HepG2 (cell line): ENCODE results near the gene DDX23. TPM values are rescaled to one million over a fixed set of nuclear protein-coding genes. Genes with fewer than 3 reads are reported as not detected.

Experiments used
- ARID2 ChIP-seq: sonication (generic); formaldehyde crosslinking; IDR thresholded peaks from 2 replicates; pipeline ENCODE4 v1.8.1; 2022; ENCODE audit warnings: mild to moderate bottlenecking, missing genetic modification reagents, borderline replicate concordance
- CC2D1A ChIP-seq: sonication (generic); formaldehyde crosslinking; IDR thresholded peaks from 2 replicates; pipeline ENCODE4 v1.8.1; 2023; ENCODE audit warnings: mild to moderate bottlenecking, missing genetic modification reagents
- CEBPB ChIP-seq: IDR thresholded peaks from 2 replicates; pipeline ENCODE4 v1.6.1; 2011; ENCODE audit warnings: low read depth, low read length, improper control_type of control experiment, borderline replicate concordance
- CENPX ChIP-seq: sonication (generic); formaldehyde crosslinking; IDR thresholded peaks from 2 replicates; pipeline ENCODE4 v1.9.0; 2021; ENCODE audit warnings: mild to moderate bottlenecking, missing genetic modification reagents, moderate library complexity
- KDM5A ChIP-seq: fragments of 200-600 bp; sonication (generic); IDR thresholded peaks from 2 replicates; pipeline ENCODE4 v1.7.0; 2018; ENCODE audit warnings: antibody characterized with exemption, mild to moderate bottlenecking, low read length, borderline replicate concordance
- KDM6A ChIP-seq: IDR thresholded peaks from 2 replicates; pipeline ENCODE4 v1.6.1; 2016; ENCODE audit warnings: low read depth
- PCBP1 ChIP-seq: fragments of 200-400 bp; formaldehyde crosslinking; IDR thresholded peaks from 2 replicates; pipeline ENCODE4 v1.6.1; 2017; ENCODE audit warnings: mild to moderate bottlenecking, low read depth, low read length, borderline replicate concordance
- PHF21A ChIP-seq: sonication (generic); formaldehyde crosslinking; IDR thresholded peaks from 2 replicates; pipeline ENCODE4 v1.5.0; 2020; ENCODE audit warnings: mild to moderate bottlenecking, missing genetic modification reagents
- POLR2AphosphoS2 ChIP-seq: IDR thresholded peaks from 2 replicates; pipeline ENCODE4 v1.6.1; 2011; ENCODE audit warnings: low read depth, low read length, improper control_type of control experiment
- RBAK ChIP-seq: sonication (generic); formaldehyde crosslinking; IDR thresholded peaks from 2 replicates; pipeline ENCODE4 v1.5.1; 2020; ENCODE audit warnings: mild to moderate bottlenecking, missing genetic modification reagents
- SIN3A ChIP-seq: IDR thresholded peaks from 2 replicates; pipeline ENCODE4 v1.6.1; 2011; ENCODE audit warnings: low read depth, mild to moderate bottlenecking, control low read depth, low read length, borderline replicate concordance
- SRSF1 ChIP-seq: fragments of 200-400 bp; formaldehyde crosslinking; optimal IDR thresholded peaks from 2 replicates; pipeline ENCODE3; 2017; ENCODE audit warnings: mild to moderate bottlenecking, low read depth, low read length, moderate library complexity
- YY1 ChIP-seq: IDR thresholded peaks from 2 replicates; pipeline ENCODE4 v1.6.1; 2011; ENCODE audit warnings: low read length, low read depth, moderate library complexity, mild to moderate bottlenecking; ENCODE audit not compliant: insufficient read depth, insufficient replicate concordance
- ZFP1 ChIP-seq: IDR thresholded peaks from 2 replicates; pipeline ENCODE4 v1.6.1; 2016
- ZFP41 ChIP-seq: sonication (generic); formaldehyde crosslinking; IDR thresholded peaks from 2 replicates; pipeline ENCODE4 v1.4.0; 2020; ENCODE audit warnings: mild to moderate bottlenecking, missing genetic modification reagents, borderline replicate concordance
- ZNF225 ChIP-seq: sonication (generic); formaldehyde crosslinking; IDR thresholded peaks from 2 replicates; pipeline ENCODE4 v1.4.0; 2020; ENCODE audit warnings: mild to moderate bottlenecking, missing genetic modification reagents
- polyA plus RNA-seq, 8 experiments: library from polyadenylated mRNA; depleted of rRNA in 3 of 8; stranded (reverse) in 7 of 8; unstranded in 1 of 8; fragments of >200 nt; fragmentation: Illumina TruSeq in 4 of 8; extraction: Trizol in 4 of 8; gene quantifications; 2 replicates each; pipeline versions ENCODE4 v1.2.1 to v1.2.3, GENCODE V29; 2011 to 2016; ENCODE audit warnings: low read depth in 4 of 8, missing spikeins in 1 of 8, mixed read lengths in 1 of 8; ENCODE audit not compliant: insufficient read depth in 1 of 8
- total RNA-seq, 5 experiments: library from RNA; depleted of rRNA; stranded (reverse); fragments of >200 nt; fragmentation: Illumina TruSeq; extraction: Trizol; gene quantifications; 2 replicates each; pipeline ENCODE4 v1.2.3, GENCODE V29; 2016; ENCODE audit warnings: low read depth in 1 of 5
- TF ChIP-seq, protein P1 (sequence below): sonication (generic); formaldehyde crosslinking; IDR thresholded peaks from 2 replicates; pipeline ENCODE4 v1.5.0; 2020; ENCODE audit warnings: mild to moderate bottlenecking, missing genetic modification reagents, borderline replicate concordance
- TF ChIP-seq, protein P2 (sequence below): IDR thresholded peaks from 2 replicates; pipeline ENCODE4 v1.6.1; 2016; ENCODE audit warnings: low read depth, borderline replicate concordance
- TF ChIP-seq, protein P3 (sequence below): IDR thresholded peaks from 2 replicates; pipeline ENCODE4 v1.6.1; 2016; ENCODE audit warnings: missing genetic modification reagents, missing compliant biosample characterization
- TF ChIP-seq, protein P4 (sequence below): sonication (generic); formaldehyde crosslinking; IDR thresholded peaks from 2 replicates; pipeline ENCODE4 v1.5.1; 2020; ENCODE audit warnings: mild to moderate bottlenecking, missing genetic modification reagents, borderline replicate concordance
- TF ChIP-seq, protein P5 (sequence below): sonication (generic); formaldehyde crosslinking; conservative IDR thresholded peaks from 2 replicates; pipeline ENCODE4 v1.8.0; 2022; ENCODE audit warnings: mild to moderate bottlenecking, moderate library complexity, missing genetic modification reagents

DDX23 gene
- total and polyA plus RNA-seq, 2 of the 13 experiments (the other 11 are each of a cell fraction or from before 2014, with no cell fraction given): 35.7 to 90.0 TPM

DNA sequence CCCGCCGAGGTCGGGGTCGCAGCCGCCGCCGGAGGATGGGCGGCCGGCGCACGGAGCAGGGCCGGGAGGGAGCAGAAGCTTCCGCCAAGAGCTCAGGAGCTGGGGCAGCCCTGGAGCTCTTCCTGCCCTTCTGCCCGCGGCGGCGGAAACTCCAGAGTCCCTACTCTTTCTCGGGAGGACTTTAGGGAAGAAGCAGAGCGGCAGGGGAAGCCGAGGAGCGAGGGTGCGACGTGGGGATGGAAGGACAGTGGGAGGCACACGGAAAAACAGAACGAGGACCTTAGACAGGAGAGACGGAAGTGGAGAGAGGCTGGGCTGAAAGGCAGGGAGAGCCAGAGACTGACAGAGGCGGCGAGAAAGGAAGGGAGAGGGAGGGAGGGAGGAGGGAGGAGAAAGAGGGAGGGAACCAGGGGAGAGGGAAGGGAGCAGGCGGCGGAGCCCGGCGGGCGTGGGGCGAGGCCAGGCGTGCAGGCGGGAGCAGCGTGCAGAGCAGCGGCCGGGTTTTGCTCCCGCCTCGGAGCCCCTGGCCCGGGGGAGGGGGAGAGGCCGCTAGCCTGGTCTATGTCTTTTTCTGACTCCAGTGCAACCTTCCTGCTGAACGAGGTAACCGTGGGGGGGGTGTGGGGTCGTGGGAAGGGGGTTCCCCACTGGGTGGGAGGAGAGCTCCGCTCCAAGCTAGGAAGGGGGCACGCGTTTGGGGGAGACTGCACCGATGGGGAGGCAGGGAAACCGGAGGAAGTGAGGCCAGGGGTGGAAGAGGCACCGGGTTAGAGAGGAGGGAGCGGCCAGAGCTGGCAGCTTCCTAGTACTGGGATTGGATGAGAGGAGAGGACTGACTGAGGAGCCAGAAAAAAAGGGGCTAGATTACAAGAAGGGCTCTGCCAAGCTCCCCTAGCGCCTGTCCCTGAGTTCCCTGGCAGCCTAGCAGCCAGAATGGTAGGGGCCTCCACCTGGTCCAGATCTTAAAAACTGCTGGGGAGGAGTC is 36.5 kb downstream of the DDX23 start (continued):
- TF ChIP-seq, protein P1, sequence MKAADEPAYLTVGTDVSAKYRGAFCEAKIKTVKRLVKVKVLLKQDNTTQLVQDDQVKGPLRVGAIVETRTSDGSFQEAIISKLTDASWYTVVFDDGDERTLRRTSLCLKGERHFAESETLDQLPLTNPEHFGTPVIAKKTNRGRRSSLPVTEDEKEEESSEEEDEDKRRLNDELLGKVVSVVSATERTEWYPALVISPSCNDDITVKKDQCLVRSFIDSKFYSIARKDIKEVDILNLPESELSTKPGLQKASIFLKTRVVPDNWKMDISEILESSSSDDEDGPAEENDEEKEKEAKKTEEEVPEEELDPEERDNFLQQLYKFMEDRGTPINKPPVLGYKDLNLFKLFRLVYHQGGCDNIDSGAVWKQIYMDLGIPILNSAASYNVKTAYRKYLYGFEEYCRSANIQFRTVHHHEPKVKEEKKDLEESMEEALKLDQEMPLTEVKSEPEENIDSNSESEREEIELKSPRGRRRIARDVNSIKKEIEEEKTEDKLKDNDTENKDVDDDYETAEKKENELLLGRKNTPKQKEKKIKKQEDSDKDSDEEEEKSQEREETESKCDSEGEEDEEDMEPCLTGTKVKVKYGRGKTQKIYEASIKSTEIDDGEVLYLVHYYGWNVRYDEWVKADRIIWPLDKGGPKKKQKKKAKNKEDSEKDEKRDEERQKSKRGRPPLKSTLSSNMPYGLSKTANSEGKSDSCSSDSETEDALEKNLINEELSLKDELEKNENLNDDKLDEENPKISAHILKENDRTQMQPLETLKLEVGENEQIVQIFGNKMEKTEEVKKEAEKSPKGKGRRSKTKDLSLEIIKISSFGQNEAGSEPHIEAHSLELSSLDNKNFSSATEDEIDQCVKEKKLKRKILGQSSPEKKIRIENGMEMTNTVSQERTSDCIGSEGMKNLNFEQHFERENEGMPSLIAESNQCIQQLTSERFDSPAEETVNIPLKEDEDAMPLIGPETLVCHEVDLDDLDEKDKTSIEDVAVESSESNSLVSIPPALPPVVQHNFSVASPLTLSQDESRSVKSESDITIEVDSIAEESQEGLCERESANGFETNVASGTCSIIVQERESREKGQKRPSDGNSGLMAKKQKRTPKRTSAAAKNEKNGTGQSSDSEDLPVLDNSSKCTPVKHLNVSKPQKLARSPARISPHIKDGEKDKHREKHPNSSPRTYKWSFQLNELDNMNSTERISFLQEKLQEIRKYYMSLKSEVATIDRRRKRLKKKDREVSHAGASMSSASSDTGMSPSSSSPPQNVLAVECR (CRISPR knock-in tag): no peak
- TF ChIP-seq CEBPB (no peak), RBAK (no peak), POLR2AphosphoS2 (no peak), YY1 (no peak), CC2D1A (CRISPR knock-in tag) (no peak), ZNF225 (no peak), KDM6A (CRISPR knock-in tag) (no peak), PHF21A (CRISPR knock-in tag) (no peak), SIN3A (peak; percentile 38; the same call in 1 of the 2 replicates), CENPX (CRISPR knock-in tag) (no peak), ZFP41 (CRISPR knock-in tag) (no peak), PCBP1 (0 out of 2 replicates have a peak, but pooled peaks have one; percentile 25), SRSF1 (no peak), ZFP1 (CRISPR knock-in tag) (no peak), ARID2 (CRISPR knock-in tag) (no peak), KDM5A (no peak)
- TF ChIP-seq, protein P2, sequence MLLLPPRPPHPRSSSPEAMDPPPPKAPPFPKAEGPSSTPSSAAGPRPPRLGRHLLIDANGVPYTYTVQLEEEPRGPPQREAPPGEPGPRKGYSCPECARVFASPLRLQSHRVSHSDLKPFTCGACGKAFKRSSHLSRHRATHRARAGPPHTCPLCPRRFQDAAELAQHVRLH (CRISPR knock-in tag): no peak
- TF ChIP-seq, protein P3, sequence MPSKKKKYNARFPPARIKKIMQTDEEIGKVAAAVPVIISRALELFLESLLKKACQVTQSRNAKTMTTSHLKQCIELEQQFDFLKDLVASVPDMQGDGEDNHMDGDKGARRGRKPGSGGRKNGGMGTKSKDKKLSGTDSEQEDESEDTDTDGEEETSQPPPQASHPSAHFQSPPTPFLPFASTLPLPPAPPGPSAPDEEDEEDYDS (CRISPR knock-in tag): no peak
- TF ChIP-seq, protein P4, sequence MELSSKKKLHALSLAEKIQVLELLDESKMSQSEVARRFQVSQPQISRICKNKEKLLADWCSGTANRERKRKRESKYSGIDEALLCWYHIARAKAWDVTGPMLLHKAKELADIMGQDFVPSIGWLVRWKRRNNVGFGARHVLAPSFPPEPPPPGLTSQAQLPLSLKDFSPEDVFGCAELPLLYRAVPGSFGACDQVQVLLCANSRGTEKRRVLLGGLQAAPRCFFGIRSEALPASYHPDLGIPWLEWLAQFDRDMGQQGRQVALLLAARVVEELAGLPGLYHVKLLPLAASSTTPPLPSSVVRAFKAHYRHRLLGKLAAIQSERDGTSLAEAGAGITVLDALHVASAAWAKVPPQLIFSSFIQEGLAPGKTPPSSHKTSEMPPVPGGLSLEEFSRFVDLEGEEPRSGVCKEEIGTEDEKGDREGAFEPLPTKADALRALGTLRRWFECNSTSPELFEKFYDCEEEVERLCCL (CRISPR knock-in tag): no peak
- TF ChIP-seq, protein P5, sequence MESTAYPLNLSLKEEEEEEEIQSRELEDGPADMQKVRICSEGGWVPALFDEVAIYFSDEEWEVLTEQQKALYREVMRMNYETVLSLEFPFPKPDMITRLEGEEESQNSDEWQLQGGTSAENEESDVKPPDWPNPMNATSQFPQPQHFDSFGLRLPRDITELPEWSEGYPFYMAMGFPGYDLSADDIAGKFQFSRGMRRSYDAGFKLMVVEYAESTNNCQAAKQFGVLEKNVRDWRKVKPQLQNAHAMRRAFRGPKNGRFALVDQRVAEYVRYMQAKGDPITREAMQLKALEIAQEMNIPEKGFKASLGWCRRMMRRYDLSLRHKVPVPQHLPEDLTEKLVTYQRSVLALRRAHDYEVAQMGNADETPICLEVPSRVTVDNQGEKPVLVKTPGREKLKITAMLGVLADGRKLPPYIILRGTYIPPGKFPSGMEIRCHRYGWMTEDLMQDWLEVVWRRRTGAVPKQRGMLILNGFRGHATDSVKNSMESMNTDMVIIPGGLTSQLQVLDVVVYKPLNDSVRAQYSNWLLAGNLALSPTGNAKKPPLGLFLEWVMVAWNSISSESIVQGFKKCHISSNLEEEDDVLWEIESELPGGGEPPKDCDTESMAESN (CRISPR knock-in tag): no peak
